Sigmoid colon (tissue), 7 donors: ENCODE measurements around the gene NUP188. TPM values are rescaled to one million over a fixed set of nuclear protein-coding genes. Genes with fewer than 3 reads are reported as not detected.
A peak's percentile ranks its signal among the peaks of the same experiment; 100 is the strongest.

ENCODE experiments used
- DNase-seq: peaks from one replicate; pipeline ENCODE4 v3.0.0-alpha.2; 2019
- H3K27ac ChIP-seq, 4 donors: fragments of 200-600 bp; sonication (generic); one replicate each; pipeline ENCODE4 v1.5.1; 2016 to 2019; ENCODE audit warnings: mild to moderate bottlenecking in 1 of 4
- H3K27me3 ChIP-seq, 3 donors: fragments of 200-600 bp; sonication (generic); one replicate each; pipeline ENCODE4 v1.5.1; 2019; ENCODE audit warnings: mild to moderate bottlenecking in 1 of 3
- H3K36me3 ChIP-seq, 4 donors: fragments of 200-600 bp; sonication (generic); one replicate each; pipeline ENCODE4 v1.5.1; 2016 to 2019
- H3K4me1 ChIP-seq, 4 donors: fragments of 200-600 bp; sonication (generic); one replicate each; pipeline ENCODE4 v1.5.1; 2017 to 2019
- H3K4me3 ChIP-seq, 4 donors: fragments of 200-600 bp; sonication (generic); one replicate each; pipeline ENCODE4 v1.5.1; 2017 to 2019; ENCODE audit warnings: mild to moderate bottlenecking in 2 of 4, moderate library complexity in 1 of 4
- H3K9me3 ChIP-seq, 4 donors: fragments of 200-600 bp in 3 of 4; sonication (generic) in 3 of 4; one replicate each; pipeline versions ENCODE4 v1.5.1 to v1.6.1; 2013 to 2019
- EP300 ChIP-seq, 4 donors: sonication (generic); formaldehyde crosslinking; IDR thresholded peaks; one replicate each; pipeline ENCODE4 v1.6.1; 2017; ENCODE audit warnings: antibody characterized with exemption in 4 of 4
- POLR2A ChIP-seq, 2 donors: fragments of 450-650 bp; IDR thresholded peaks; one replicate each; pipeline ENCODE4 v1.6.1; 2016; ENCODE audit warnings: antibody characterized with exemption in 2 of 2, mild to moderate bottlenecking in 2 of 2, moderate library complexity in 2 of 2
- POLR2AphosphoS5 ChIP-seq, 4 donors: sonication (generic); formaldehyde crosslinking; IDR thresholded peaks; one replicate each; pipeline ENCODE4 v1.6.1; 2017; ENCODE audit warnings: antibody characterized with exemption in 4 of 4
- WGBS, 2 donors: extraction: QIAGEN DNeasy Blood & Tissue Kit; methylation state at CpG; one replicate each; pipeline ENCODE4 v1.1.7; 2013; 5-methylcytosine and 5-hydroxymethylcytosine counted together
- intact Hi-C: fragments of 100-400 bp; cut with DNase I; formaldehyde crosslinking; loops from one replicate; pipeline ENCODE4 v1.15.1; 2023
- polyA plus RNA-seq, 3 donors: library from polyadenylated mRNA; stranded (reverse); fragments of 200-250 nt; gene quantifications; one replicate each; pipeline ENCODE4 v1.2.3, GENCODE V29; 2013
- total RNA-seq, 4 donors: library from RNA; depleted of rRNA; stranded (reverse); fragments of >200 nt; gene quantifications; one replicate each; pipeline ENCODE4 v1.1.0, GENCODE V29; 2016
- TF ChIP-seq, protein P1 (sequence below), 4 experiments: fragments of 450-650 bp in 3 of 4; fragments of 200-600 bp in 1 of 4; IDR thresholded peaks; one replicate each; pipeline ENCODE4 v1.5.1; 2016 to 2019; ENCODE audit warnings: antibody characterized with exemption in 4 of 4, mild to moderate bottlenecking in 3 of 4, moderate library complexity in 2 of 4
- donor health status: healthy with polysubstance abuse.
- donor health status: Bipolar disorder and iron deficiency.
- donor health status: healthy.

NUP188 gene
- total and polyA plus RNA-seq, 7 donors, result 3.7 to 28.8 (median 21.3) TPM

GRCh38 chr9:128927731-128928411 is 19.6 kb upstream of the NUP188 start:
- Histone ChIP-seq H3K36me3 (no peaks in the 10 kb centered on the region), H3K9me3 (no peaks in the 10 kb centered on the region), H3K4me1 (peaks cover 0 to 12% (median 5%) of the 10 kb centered on the region in 4 donors), H3K4me3 (no peak overlapping the region), H3K27me3 (no peaks in the 10 kb centered on the region), H3K27ac (no peak overlapping the region)
- TF ChIP-seq POLR2A (IDR thresholded peaks at IDR 0.05) (no peak), EP300 (IDR thresholded peaks at IDR 0.05) (no peak), POLR2AphosphoS5 (IDR thresholded peaks at IDR 0.05) (peak in 1 of 4 donors; percentile 24)
- TF ChIP-seq, protein P1, sequence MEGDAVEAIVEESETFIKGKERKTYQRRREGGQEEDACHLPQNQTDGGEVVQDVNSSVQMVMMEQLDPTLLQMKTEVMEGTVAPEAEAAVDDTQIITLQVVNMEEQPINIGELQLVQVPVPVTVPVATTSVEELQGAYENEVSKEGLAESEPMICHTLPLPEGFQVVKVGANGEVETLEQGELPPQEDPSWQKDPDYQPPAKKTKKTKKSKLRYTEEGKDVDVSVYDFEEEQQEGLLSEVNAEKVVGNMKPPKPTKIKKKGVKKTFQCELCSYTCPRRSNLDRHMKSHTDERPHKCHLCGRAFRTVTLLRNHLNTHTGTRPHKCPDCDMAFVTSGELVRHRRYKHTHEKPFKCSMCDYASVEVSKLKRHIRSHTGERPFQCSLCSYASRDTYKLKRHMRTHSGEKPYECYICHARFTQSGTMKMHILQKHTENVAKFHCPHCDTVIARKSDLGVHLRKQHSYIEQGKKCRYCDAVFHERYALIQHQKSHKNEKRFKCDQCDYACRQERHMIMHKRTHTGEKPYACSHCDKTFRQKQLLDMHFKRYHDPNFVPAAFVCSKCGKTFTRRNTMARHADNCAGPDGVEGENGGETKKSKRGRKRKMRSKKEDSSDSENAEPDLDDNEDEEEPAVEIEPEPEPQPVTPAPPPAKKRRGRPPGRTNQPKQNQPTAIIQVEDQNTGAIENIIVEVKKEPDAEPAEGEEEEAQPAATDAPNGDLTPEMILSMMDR (IDR thresholded peaks at IDR 0.05), result peak; percentile 83 to 88 (median 86)
- DNase-seq, result no peak
- intact Hi-C loops, result loop anchor here (1.0 kb wide), 1 partner anchor 65 kb away; no protein-coding TSS in a partner anchor
- 24 to 38% methylated on average over 10 of the region's 10 CpGs for WGBS, 2 donors

- no peaks in the 10 kb centered on the region for H3K27me3 ChIP-seq
- 72 to 74% methylated on average over 2 of the region's 2 CpGs for WGBS, 2 donors
- TF ChIP-seq, protein P1 (IDR thresholded peaks at IDR 0.05), result no peak
- TF ChIP-seq EP300 (IDR thresholded peaks at IDR 0.05) (no peak), POLR2A (IDR thresholded peaks at IDR 0.05) (no peak), POLR2AphosphoS5 (IDR thresholded peaks at IDR 0.05) (no peak)
- no peaks in the 10 kb centered on the region for H3K9me3 ChIP-seq
- peaks cover 0 to 3% (median 0%) of the 10 kb centered on the region in 4 donors for H3K36me3 ChIP-seq
- H3K27ac ChIP-seq, result no peak overlapping the region
- intact Hi-C loops, result loop anchor here (1.0 kb wide), 1 partner anchor 65 kb away; no protein-coding TSS in a partner anchor
- no peak overlapping the region for H3K4me3 ChIP-seq
- DNase-seq, result no peak
- H3K4me1 ChIP-seq, result peaks cover 0 to 5% (median 2%) of the 10 kb centered on the region in 4 donors
These were observed 18.9 kb upstream of the NUP188 start for GRCh38 chr9:128928624-128929023.

GRCh38 chr9:128929560-128929959 is 17.9 kb upstream of the NUP188 start:
- Histone ChIP-seq H3K4me1 (peaks cover 0 to 5% (median 2%) of the 10 kb centered on the region in 4 donors), H3K27me3 (no peaks in the 10 kb centered on the region), H3K9me3 (no peaks in the 10 kb centered on the region), H3K27ac (no peak overlapping the region), H3K36me3 (peaks cover 0 to 8% (median 0%) of the 10 kb centered on the region in 4 donors), H3K4me3 (no peak overlapping the region)
- DNase-seq, result no peak
- intact Hi-C loops, result no loop called here
- TF ChIP-seq POLR2A (IDR thresholded peaks at IDR 0.05), result no peak
- TF ChIP-seq, protein P1 (IDR thresholded peaks at IDR 0.05), result no peak
- no peak for TF ChIP-seq POLR2AphosphoS5 (IDR thresholded peaks at IDR 0.05)
- TF ChIP-seq EP300 (IDR thresholded peaks at IDR 0.05), result no peak
- WGBS, 2 donors, result 82 to 90% methylated on average over 4 of the region's 4 CpGs

DNA sequence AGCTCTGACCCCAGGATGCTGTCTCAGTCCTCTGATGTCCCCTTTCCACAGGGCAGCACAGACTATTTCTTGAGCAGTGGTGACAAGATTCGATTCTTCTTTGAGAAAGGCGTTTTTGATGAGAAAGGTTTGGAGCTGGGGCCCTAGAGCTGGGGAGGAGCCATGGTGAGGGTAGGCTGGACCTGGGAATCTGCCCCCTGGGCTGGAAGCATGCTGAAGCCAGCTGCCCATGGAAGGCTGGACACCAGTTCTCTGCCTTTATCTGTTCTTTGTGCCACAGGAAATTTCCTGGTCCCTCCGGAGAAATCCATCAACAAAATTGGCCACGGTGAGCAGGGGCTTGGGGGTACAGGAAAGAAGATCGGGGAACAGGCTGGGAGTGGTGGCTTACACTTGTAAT is 13.8 kb upstream of the NUP188 start:
- H3K27ac ChIP-seq, result no peak overlapping the region
- 89 to 93% methylated on average over 5 of the region's 5 CpGs for WGBS, 2 donors
- TF ChIP-seq, protein P1 (IDR thresholded peaks at IDR 0.05), result no peak
- TF ChIP-seq EP300 (IDR thresholded peaks at IDR 0.05) (no peak), POLR2A (IDR thresholded peaks at IDR 0.05) (no peak), POLR2AphosphoS5 (IDR thresholded peaks at IDR 0.05) (no peak)
- no peak overlapping the region for H3K4me3 ChIP-seq
- peak; percentile 26 for DNase-seq
- peaks cover 0 to 16% (median 0%) of the 10 kb centered on the region in 4 donors for H3K36me3 ChIP-seq
- H3K27me3 ChIP-seq, result no peaks in the 10 kb centered on the region
- H3K4me1 ChIP-seq, result no peaks in the 10 kb centered on the region
- no peaks in the 10 kb centered on the region for H3K9me3 ChIP-seq
- intact Hi-C loops, result no loop called here
